GM19397 (cell line): Measurements from ENCODE around the gene DGKI.

Experiments
- ATAC-seq: cut with Tn5 transposase; IDR thresholded peaks from one replicate; pipeline ENCODE4 v1.9.1; 2021; ENCODE audit warnings: mild to moderate bottlenecking, moderate library complexity; ENCODE audit not compliant: unreplicated experiment

Gene DGKI

DNA sequence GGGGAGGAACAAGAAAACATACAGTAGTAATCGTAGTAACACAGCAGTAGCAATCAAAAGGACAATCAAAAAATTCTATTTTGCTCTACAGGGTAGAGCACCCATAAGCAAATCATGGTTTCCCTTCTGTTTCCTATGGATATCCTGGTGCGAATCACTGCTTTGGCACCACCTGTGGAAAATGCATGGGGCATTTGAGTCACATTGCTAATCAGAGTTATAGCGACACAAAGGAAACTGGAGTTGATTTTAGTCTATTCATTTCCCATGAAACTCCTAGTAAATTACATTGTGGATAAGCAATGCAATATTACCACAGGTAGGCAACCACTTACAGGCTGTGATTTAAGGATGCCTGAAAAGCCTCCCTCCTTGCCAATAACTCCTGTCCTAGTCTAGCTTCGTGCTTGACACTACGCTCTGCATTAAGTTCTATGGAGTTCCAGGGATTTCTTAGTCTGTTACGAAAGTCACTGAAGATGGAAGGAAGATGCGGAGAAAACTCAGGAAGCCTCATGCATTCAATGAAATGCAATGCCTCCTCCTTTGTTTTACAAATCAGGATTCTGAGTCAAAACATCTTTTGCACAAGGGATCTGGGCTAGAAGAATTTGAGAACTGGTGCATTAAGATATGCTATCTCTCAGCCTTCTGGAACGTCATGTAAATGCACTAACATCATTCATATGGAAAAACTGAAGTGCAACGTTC lies 188.4 kb downstream of the DGKI start:
- ATAC-seq = no peak

DNA sequence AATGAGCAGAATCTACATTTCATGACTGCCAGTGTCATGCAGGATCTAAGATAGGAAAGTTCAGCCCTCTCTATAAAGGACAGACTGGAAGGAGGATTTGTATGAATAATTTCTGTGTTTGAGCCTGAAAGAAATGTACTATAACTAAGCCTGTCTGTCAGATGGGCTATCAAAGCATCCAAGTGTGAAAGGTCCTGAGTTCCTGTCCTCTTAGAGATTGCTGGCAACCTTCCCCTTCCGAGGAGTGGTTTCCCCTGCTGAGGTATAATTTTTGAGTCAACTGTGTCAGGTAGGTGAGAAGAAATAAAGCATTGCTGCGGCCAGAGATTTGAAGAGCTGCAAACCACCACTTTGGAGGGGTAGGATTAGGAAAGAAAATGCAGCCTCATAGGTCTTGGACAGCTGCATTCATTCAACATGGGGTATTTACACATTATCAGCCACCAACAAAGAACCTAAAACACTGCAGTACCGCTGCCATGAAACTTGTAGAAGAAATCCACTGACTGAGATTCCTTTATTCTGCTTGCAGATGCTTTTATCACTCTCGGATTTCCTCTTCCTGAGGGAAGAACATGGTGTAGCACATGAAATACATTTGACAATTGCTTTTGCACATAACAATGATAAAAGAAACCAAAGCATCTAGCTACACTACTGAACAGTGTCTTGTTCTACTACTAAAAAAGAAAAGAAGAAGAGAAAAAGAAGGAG lies 189.1 kb downstream of the DGKI start:
- ATAC-seq = no peak

DNA sequence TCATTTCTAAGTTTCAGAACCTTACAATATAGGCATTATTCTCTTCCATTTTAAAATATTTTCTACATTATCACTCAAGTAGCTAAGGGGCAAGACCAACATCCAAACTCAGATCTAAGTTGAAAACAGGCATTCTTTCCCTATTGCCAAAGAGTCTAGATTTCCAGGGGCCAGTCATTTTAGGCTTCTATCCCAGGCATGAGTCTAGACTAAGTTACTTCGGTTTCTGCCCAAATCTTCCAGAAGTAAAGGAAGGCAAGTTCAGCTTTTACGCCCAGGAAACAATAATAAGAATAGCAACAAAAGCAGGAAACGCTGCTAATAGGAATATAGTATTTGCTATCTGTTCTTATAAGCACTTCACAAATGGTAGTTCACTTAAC lies 189.9 kb downstream of the DGKI start:
- no peak for ATAC-seq

DNA sequence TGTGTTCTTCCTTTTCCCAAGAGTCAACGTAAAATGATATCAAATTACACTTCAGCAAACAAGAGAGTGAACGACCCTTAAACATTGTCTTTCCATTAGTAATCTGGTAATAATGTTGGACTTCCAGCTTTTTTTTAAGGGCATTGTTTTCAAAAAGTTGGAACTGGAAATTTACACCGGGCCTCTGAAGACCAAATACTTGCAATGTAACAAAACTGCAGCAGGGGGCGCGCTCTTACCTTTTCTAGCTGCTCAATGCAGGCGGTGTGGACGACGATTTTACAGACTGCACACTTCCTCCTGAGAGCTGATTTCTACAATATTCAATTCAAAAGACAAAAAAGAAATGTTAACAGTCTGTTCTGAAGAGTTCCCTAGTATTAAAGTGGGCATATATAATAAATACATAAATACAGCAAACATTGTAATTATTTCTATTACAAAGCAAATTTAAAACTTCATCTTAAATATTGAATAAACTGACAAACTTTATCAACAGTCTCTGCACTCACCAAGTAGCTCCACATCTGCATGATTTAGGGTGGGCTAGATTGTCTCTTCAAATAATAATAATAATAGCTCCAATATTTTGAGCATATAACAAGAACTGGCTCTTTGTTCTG lies 190.4 kb downstream of the DGKI start:
- ATAC-seq = peak; percentile 77

DNA sequence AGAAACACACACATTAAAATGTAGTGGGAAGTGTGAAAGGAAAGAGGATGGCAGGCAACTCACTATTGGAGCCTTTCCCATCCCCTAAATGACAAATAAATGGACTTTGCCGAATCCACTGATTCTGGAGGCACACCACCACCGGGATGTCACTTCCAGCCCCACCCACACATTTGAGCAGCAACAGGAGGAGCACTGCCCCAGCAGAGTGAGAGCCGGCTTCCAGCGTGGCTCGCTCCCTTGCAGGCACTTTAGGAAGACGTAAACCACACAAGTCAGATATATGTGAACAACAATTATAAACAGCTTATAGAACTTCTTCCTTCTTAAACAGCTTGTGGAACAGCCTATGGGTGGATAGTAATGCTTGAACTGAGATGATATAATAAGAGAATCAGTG lies 191.0 kb downstream of the DGKI start:
- no peak for ATAC-seq

DNA sequence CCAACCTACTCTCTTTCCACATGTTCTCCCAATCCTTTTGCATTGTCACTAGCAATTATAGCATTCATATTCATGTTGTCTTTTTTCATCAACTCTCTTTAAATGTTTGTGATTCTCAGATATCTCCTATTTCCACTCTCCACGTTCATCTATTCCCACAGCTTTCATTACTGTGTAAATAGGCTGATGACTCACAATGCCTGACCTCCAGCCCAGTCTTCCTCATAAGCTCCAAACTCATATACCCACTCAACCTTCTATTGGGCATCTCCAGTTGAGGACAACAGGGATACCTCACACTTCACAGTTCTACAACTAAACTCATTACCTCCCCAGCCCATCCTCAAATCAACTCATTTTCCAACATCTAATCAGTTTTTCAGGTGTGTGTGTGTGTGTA lies 194.1 kb downstream of the DGKI start:
- ATAC-seq = no peak

DNA sequence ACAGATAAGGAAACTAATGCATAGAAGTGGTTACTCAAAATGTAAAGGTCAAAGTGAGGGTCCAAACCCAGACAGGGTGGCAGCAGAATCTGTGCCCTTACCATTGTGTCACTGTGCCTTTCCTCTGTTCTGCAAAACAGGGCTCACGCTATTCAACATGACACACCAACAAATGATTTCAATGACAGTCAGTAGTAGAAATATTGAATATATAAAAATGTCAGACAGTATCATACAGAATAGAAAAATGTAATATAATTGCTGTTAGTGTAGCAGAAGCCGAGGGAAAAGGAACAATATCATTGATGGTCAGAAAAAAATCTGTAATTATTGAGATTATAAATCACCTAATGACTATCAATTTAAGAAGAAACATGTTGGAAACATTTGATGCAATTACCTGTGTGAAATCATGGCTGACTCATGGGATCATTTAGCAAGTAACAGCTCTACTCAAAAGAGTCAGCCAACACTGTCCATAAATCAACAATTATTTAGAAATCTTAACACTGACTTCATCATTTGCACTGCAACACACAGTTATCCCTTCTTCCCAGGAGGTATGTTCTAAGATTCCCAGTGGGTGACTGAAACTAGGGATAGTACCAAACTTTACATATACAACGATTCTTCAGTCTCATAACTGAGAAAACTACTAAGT lies 198.7 kb downstream of the DGKI start:
- ATAC-seq = no peak

DNA sequence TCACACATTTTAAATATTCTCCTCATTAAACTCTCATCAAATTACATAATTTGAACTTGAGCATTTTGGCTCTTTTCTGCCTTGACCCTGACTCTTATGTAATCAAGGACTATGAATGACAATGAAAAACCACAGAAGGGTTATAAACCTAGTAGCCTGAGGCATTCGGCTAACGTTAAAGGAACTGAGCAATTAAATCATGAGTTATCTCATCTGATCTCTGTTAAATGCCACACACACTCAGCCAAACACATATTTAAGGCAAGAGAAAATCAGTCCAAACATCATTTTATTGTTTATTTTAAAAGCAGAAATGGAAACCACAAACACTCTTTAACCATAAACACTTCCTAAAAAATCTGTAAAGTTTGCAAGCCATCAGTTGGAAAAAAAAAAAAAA lies 204.3 kb downstream of the DGKI start:
- no peak for ATAC-seq

DNA sequence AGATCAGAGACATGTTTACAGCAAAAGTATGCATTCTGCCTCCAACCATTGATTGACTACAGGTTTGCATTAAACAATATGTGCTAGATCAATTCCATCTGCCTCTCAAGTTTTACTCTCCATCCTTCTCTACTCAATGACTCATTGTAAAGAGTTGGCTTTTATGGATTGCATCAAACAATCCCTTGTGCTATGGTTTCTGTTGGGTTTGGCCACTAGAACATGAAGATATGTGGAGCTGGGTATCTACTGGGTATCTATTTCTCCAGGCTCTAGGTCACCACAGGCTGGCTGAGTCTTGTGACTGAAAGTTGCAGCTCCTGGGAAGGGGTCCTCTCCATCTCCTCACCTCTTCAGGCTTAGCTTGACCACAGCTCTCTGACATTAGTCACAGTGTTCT lies 204.7 kb downstream of the DGKI start:
- ATAC-seq = no peak

DNA sequence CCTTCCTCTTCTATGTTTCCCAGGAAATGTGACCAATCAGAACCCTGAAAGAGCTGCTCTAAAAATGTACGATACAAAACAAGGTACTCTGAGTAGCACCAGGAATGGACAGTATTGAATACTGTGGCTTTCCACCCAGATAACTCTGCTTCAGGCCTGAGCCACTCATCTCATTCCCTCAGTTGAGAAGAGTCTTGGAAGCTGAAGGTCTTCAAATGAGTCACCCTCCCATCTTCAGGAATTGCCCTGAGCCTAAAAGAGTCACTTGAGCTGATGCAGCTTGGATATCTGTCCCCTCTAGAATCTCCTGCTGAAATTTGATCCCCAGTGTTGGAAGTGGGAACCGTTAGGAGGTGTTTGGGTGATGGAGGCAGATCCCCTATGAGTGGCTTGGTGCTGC lies 210.4 kb downstream of the DGKI start:
- ATAC-seq = no peak

DNA sequence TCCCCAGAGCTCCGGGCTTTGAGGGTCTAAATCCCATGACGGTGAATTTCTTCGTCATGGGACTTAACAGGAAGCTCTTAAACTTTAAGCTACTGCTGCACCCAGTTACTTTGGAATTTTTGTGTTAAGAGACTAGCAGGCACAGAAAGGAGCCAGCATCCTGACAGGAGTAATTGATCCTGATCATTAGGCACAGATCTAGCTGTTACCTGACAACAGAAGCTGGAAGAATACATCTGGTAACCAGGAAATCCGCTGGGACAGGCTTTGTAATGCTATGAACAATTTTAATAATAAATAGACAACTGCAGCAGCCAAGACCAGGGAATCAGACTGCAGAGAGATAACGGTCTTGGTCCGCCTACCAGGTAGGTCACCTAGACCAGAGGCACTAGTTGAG lies 210.9 kb downstream of the DGKI start:
- ATAC-seq = no peak

DNA sequence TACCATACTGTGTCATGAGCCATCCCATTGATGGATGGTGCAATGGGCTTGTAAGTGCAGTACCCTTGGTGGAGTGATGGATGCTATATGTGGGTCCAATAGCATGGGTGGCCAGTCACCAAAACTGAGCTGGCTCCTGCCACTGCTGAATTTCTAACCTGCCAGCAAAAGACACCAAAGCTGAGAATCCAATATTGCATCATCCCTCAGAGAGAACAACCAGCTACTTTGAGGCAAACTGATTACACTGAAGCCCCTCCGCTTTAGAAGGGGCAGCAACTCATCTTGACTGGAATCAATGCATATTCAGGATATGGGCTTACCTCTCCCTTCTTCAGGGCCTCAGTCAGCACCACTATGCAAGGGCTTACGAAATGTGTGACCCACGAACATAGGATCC lies 211.6 kb downstream of the DGKI start:
- ATAC-seq = no peak

DNA sequence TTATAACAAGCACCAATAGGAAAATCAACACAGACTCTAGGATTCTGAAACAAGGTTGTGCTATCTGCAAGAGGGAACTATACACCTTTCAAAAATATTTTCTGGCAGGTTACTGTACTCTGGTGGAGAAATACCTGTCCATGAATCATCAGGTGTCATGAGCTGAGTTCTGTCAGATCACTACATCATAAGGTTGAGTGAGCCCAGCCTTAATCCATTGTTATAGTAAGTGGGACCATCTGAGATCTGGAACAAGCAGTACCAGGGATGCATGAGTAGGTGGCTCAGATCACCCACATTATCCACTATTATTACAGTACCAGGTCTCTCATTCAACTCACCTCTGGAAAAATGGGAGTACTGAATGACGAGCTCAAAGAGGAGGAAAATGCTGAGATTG lies 212.4 kb downstream of the DGKI start:
- no peak for ATAC-seq

DNA sequence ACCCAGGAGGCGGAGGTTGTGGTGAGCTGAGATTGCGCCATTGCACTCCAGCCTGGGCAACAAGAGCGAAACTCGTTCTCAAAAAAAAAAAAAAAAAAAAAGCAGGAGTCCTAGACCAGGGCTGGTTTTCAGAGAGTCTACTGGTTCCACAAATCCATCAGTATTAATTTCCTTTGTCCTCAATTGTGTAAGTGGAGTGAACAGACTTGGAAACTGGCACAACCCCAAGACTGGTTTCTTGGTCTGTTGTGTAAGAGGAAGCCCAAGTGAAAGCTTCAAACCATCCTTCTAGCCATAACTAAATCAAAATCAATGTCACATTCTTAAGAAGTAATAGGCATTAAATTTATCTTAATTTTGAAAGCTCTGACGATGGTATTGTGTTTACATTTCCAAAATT lies 213.6 kb downstream of the DGKI start:
- ATAC-seq = no peak

DNA sequence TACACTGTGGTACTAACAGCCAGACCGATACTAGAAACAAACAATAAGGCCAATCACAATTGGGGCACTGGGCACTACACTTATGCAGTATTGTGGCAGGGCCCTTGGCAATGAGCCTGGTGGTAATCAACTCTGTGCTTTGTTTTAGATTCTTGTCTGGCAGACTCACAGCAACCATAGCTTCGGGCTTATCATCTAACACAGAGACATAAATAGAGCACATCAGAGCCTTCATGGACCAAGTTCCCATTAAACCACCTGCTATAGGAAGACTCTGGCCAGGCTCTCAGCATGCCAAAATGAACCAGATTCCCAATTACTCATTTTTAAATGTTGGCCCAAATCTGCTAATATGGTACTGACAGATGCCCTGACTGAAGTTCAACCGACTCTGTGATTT lies 218.6 kb downstream of the DGKI start:
- ATAC-seq = no peak

DNA sequence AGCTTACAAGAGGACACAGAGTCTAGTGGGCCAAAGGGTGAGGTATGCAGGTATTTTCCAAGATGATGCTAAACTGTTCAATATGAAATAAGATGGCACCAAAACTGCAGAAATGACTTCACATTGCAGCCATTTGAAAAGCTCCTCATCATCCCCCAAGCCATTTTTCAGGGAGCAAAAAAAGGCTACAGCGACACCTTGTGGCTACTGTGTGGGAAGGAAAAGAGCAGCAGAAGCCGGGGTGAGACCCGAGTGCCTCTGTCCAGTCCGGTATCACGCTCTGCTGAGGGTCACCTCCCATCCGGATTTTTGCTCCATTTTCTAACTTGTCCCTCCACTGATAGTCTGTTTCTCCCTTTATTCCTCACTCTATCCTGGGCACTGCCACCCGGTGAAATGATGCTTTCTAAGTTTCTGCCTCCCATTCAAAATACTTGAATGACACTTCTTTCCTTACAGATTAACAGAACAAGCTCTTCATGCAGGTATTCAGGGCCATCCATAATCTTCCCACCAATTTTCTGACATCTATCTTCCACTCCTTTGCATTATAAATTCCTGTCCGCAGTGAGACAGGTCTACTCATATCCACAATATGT lies 220.2 kb downstream of the DGKI start:
- peak; percentile 81 for ATAC-seq

DNA sequence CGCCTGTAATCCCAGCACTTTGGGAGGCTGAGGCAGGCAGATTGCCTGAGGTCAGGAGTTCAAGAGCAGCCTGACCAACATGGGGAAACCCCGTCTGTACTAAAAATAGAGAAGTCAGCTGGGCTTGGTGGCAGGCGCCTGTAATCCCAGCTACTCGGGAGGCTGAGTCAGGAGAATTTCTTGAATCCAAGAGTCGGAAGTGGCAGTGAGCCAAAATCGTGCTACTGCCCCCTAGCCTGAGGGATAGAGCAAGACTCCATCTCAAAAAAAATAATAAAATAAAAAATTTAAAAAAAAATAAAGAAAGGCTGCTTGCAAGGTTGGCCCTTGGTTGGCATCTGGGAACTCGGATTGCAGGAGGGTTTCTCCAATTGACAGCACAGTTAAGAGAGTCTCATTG lies 221.6 kb downstream of the DGKI start:
- ATAC-seq = no peak

DNA sequence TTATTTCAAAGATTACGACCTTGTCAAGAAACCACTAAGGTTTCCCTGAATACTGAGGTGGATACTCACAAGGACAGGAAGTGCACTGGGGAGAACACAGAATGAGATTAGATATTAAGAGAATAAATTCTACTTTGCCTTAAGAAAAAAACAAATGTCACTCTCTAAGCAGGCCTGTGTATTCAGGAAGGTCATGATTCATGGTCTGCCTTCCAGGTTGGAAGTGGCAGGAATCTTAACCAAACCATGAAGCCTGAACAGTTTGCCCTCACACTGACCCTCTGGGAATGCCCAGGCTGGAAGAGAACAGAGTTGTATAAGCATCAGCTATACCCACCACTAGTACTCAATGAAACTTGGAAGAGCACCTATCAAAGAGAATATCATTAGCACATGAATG lies 227.6 kb downstream of the DGKI start:
- no peak for ATAC-seq

DNA sequence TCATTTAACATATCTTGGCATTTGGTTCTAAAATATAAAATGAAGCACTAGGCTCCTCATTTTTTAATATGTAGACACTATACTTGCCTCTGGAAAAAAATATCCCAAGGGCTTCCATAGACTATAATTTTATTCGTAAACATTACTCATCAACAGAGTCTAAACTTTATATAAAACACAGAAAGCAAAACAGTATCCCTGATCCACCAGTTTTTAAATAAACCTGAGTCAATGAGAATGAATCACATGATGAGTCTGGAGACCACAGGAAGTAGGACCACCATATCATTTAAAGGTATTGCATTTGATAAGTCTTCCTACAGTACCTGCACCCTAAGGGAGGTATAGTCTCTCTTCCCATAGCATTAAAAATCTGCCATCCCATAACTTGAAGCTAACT lies 228.0 kb downstream of the DGKI start:
- ATAC-seq = no peak

DNA sequence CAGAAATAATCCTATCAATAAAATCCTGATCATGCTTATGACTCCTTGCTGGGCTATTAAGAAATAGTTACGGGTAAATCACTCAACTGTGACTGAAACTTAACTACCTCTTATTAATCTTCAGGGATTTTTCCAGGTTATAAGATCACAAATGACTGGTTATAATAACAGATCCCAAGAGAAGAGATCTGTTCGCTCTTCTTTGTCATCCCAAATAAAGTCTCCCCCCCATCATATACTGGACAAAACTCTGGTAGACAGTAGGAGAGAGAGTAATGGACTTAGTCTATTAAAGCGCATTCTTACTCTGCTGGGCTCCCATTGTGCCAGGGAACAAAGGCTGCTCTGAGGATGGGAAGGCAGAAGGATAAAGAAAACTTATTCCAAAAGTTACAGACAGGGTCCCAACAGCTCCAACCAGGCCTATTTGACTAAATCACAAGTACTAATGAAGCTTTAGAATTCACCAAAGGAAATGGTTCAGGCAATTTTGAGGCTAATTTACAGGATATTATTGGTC lies 233.7 kb downstream of the DGKI start:
- no peak for ATAC-seq

DNA sequence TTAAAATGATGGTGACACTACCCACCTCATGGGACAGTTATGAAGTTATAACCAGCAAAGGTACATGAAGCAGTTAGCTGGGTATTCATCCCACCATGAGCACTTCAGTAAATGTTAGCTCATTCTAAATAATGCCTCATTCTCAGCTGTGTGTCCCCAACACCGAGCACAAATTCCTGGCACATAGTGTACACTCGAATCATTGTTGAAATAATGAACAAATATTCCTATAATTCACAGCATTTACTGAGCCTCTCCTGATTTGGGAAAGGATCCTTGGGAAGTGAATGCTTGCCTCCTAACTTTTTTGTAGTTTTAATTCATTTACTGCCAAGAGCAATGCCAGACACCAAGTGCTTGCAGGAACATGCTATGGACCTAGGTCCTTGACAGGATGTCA lies 235.2 kb downstream of the DGKI start:
- no peak for ATAC-seq
